Liver (tissue), 9 donors: ENCODE results near the gene STRBP. TPM values are rescaled to one million over a fixed set of nuclear protein-coding genes. Genes with fewer than 3 reads are reported as not detected.

Source experiments
- DNase-seq: peaks from one replicate; pipeline ENCODE4 v3.0.0-alpha.2; 2017; ENCODE audit warnings: low spot score
- H3K27ac ChIP-seq, 2 donors: one replicate each; pipeline ENCODE4 v1.7.0; 2013; ENCODE audit warnings: inconsistent platforms in 2 of 2, low read length in 2 of 2, control low read depth in 1 of 2, low read depth in 1 of 2, mild to moderate bottlenecking in 1 of 2
- H3K27me3 ChIP-seq, 4 donors: one replicate each; pipeline versions ENCODE4 v1.6.1 to v1.7.0; 2013; ENCODE audit warnings: low read length in 3 of 4, inconsistent platforms in 1 of 4, mild to moderate bottlenecking in 1 of 4, moderate library complexity in 1 of 4; ENCODE audit not compliant: control insufficient read depth in 4 of 4, insufficient read depth in 4 of 4
- H3K36me3 ChIP-seq, 4 donors: one replicate each; pipeline versions ENCODE4 v1.6.1 to v1.7.0; 2013; ENCODE audit warnings: low read length in 3 of 4, mild to moderate bottlenecking in 3 of 4, low read depth in 1 of 4, moderate library complexity in 1 of 4; ENCODE audit not compliant: control insufficient read depth in 4 of 4, insufficient read depth in 3 of 4
- H3K4me1 ChIP-seq, 4 donors: one replicate each; pipeline versions ENCODE4 v1.6.1 to v1.7.0; 2013; ENCODE audit warnings: low read length in 3 of 4, mild to moderate bottlenecking in 3 of 4, moderate library complexity in 1 of 4; ENCODE audit not compliant: control insufficient read depth in 4 of 4, insufficient read depth in 4 of 4
- H3K4me3 ChIP-seq, 3 donors: one replicate each; pipeline versions ENCODE4 v1.6.1 to v1.7.0; 2013; ENCODE audit warnings: low read length in 3 of 3, control low read depth in 1 of 3, low read depth in 1 of 3, mild to moderate bottlenecking in 1 of 3
- H3K9ac ChIP-seq, 2 donors: one replicate each; pipeline ENCODE4 v1.7.0; 2013; ENCODE audit warnings: low read length in 2 of 2, mild to moderate bottlenecking in 2 of 2, moderate library complexity in 2 of 2, control low read depth in 1 of 2, low read depth in 1 of 2
- H3K9me3 ChIP-seq, 4 donors: one replicate each; pipeline versions ENCODE4 v1.6.1 to v1.7.0; 2013; ENCODE audit warnings: low read length in 3 of 4; ENCODE audit not compliant: control insufficient read depth in 4 of 4
- ATF3 ChIP-seq: IDR thresholded peaks from 2 replicates; pipeline ENCODE4 v1.6.1; 2016; ENCODE audit warnings: antibody characterized with exemption
- CTCF ChIP-seq: fragments of 150-350 bp; IDR thresholded peaks from 2 replicates; pipeline ENCODE4 v1.5.1; 2017; ENCODE audit warnings: improper control_type of control experiment, low read depth, low read length; ENCODE audit not compliant: missing input control
- EGR1 ChIP-seq, 2 donors: IDR thresholded peaks; 2 replicates each; pipeline ENCODE4 v1.6.1; 2016 to 2018; ENCODE audit warnings: antibody characterized with exemption in 2 of 2, low read depth in 2 of 2
- FOXA1 ChIP-seq: IDR thresholded peaks from 2 replicates; pipeline ENCODE4 v1.6.1; 2016; ENCODE audit warnings: antibody characterized with exemption
- FOXA2 ChIP-seq: IDR thresholded peaks from 2 replicates; pipeline ENCODE4 v1.6.1; 2016; ENCODE audit warnings: antibody characterized with exemption
- GABPA ChIP-seq, 2 donors: IDR thresholded peaks in 1 of 2; conservative IDR thresholded peaks in 1 of 2; 2 replicates each; pipeline ENCODE4 v1.6.1; 2016; ENCODE audit warnings: antibody characterized with exemption in 2 of 2, mild to moderate bottlenecking in 1 of 2, moderate library complexity in 1 of 2
- HNF4A ChIP-seq, 2 donors: conservative IDR thresholded peaks; 2 replicates each; pipeline ENCODE4 v1.6.1; 2016; ENCODE audit warnings: antibody characterized with exemption in 2 of 2, mild to moderate bottlenecking in 2 of 2
- HNF4G ChIP-seq: IDR thresholded peaks from 2 replicates; pipeline ENCODE4 v1.6.1; 2016; ENCODE audit warnings: antibody characterized with exemption
- JUND ChIP-seq, 2 donors: IDR thresholded peaks; 2 replicates each; pipeline ENCODE4 v1.6.1; 2016; ENCODE audit warnings: antibody characterized with exemption in 2 of 2
- NR2F2 ChIP-seq: IDR thresholded peaks from 2 replicates; pipeline ENCODE4 v1.6.1; 2016; ENCODE audit warnings: antibody characterized with exemption
- RAD21 ChIP-seq, 2 donors: IDR thresholded peaks; 2 replicates each; pipeline ENCODE4 v1.6.1; 2016; ENCODE audit warnings: antibody characterized with exemption in 2 of 2, mild to moderate bottlenecking in 2 of 2
- REST ChIP-seq: IDR thresholded peaks from 2 replicates; pipeline ENCODE4 v1.6.1; 2016; ENCODE audit warnings: antibody characterized with exemption, mild to moderate bottlenecking
- RXRA ChIP-seq, 2 donors: IDR thresholded peaks; 2 replicates each; pipeline ENCODE4 v1.6.1; 2017 to 2018; ENCODE audit warnings: antibody characterized with exemption in 2 of 2, mild to moderate bottlenecking in 1 of 2
- TAF1 ChIP-seq: conservative IDR thresholded peaks from 2 replicates; pipeline ENCODE4 v1.6.1; 2016; ENCODE audit warnings: antibody characterized with exemption, mild to moderate bottlenecking
- YY1 ChIP-seq: IDR thresholded peaks from 2 replicates; pipeline ENCODE4 v1.6.1; 2016; ENCODE audit warnings: antibody characterized with exemption, mild to moderate bottlenecking
- ZBTB33 ChIP-seq: IDR thresholded peaks from 2 replicates; pipeline ENCODE4 v1.6.1; 2016; ENCODE audit warnings: antibody characterized with exemption
- WGBS: extraction: QIAGEN DNeasy Blood & Tissue Kit; methylation state at CpG from one replicate; pipeline ENCODE4 v1.1.7; 2013; 5-methylcytosine and 5-hydroxymethylcytosine counted together
- polyA plus RNA-seq, 2 donors: library from polyadenylated mRNA; stranded (reverse) in 1 of 2; unstranded in 1 of 2; fragments of 200-250 nt in 1 of 2; fragments of >200 nt in 1 of 2; fragmentation: Nextera tagmentation in 1 of 2; extraction: Ambion mirVana in 1 of 2; gene quantifications; one replicate each; pipeline versions ENCODE4 v1.2.1 to v1.2.3, GENCODE V29; 2013 to 2015
- total RNA-seq, 2 donors: library from RNA; depleted of rRNA; stranded (reverse); fragments of >200 nt; gene quantifications; one replicate each; pipeline ENCODE4 v1.2.3, GENCODE V29; 2014
- donor health status: healthy.
- donor health status: healthy.
- donor health status: healthy.
- donor health status: healthy.
- donor health status: healthy.

The STRBP gene
- total and polyA plus RNA-seq, 4 donors = 4.3 to 17.2 (median 8.5) TPM

GRCh38 chr9:123267481-123268198 is 746 bp downstream of the STRBP start:
- Histone ChIP-seq H3K9ac (no peak overlapping the region), H3K9me3 (no peaks in the 10 kb centered on the region), H3K4me1 (peaks cover 0 to 12% (median 6%) of the 10 kb centered on the region in 4 donors), H3K27ac (peak overlapping the region; percentile 25 to 28), H3K4me3 (peak overlapping the region; percentile 42 to 95 (median 74)), H3K36me3 (no peaks in the 10 kb centered on the region), H3K27me3 (no peaks in the 10 kb centered on the region)
- TF ChIP-seq JUND (IDR thresholded peaks at IDR 0.05) (no peak), FOXA2 (no peak), ATF3 (no peak), HNF4A (conservative IDR thresholded peaks at IDR 0.05) (no peak), EGR1 (IDR thresholded peaks at IDR 0.05; ENCODE audit: low read depth in 2 of 2) (no peak)
- peak; percentile 39 for DNase-seq
- WGBS = 6% methylated on average over 34 of the region's 34 CpGs

GRCh38 chr9:123266655-123267399 is 1.6 kb downstream of the STRBP start:
- H3K4me1 ChIP-seq = peaks cover 0 to 12% (median 7%) of the 10 kb centered on the region in 4 donors
- DNase-seq = no peak
- 87% methylated on average over 9 of the region's 9 CpGs for WGBS

More at GRCh38 chr9:123266655-123267399, 1.6 kb downstream of the STRBP start:
- Histone ChIP-seq H3K9ac (no peak overlapping the region), H3K27ac (no peak overlapping the region), H3K36me3 (no peaks in the 10 kb centered on the region), H3K27me3 (no peaks in the 10 kb centered on the region), H3K4me3 (no peak overlapping the region), H3K9me3 (no peaks in the 10 kb centered on the region)
- TF ChIP-seq FOXA2 = no peak
- no peak for TF ChIP-seq FOXA1
- no peak for TF ChIP-seq HNF4A (conservative IDR thresholded peaks at IDR 0.05)
- no peak for TF ChIP-seq TAF1
- no peak for TF ChIP-seq REST
- no peak for TF ChIP-seq RAD21 (IDR thresholded peaks at IDR 0.05)
- no peak for TF ChIP-seq YY1
- TF ChIP-seq HNF4G = no peak
- TF ChIP-seq RXRA (IDR thresholded peaks at IDR 0.05) = no peak
- no peak for TF ChIP-seq GABPA (IDR thresholded peaks at IDR 0.05 in 1 of 2, conservative IDR thresholded peaks at IDR 0.05 in 1 of 2)
- TF ChIP-seq EGR1 (IDR thresholded peaks at IDR 0.05; ENCODE audit: low read depth in 2 of 2) = no peak
- no peak for TF ChIP-seq ATF3
- TF ChIP-seq ZBTB33 = no peak
- no peak for TF ChIP-seq NR2F2
- TF ChIP-seq CTCF = no peak
